ENCODE data around the gene THOC6.
"Not testable (repeated sequence)": the region's sequence is repeated elsewhere in the genome, so short reads cannot be mapped to it uniquely, and the experiment has no call there.

The THOC6 gene

DNA sequence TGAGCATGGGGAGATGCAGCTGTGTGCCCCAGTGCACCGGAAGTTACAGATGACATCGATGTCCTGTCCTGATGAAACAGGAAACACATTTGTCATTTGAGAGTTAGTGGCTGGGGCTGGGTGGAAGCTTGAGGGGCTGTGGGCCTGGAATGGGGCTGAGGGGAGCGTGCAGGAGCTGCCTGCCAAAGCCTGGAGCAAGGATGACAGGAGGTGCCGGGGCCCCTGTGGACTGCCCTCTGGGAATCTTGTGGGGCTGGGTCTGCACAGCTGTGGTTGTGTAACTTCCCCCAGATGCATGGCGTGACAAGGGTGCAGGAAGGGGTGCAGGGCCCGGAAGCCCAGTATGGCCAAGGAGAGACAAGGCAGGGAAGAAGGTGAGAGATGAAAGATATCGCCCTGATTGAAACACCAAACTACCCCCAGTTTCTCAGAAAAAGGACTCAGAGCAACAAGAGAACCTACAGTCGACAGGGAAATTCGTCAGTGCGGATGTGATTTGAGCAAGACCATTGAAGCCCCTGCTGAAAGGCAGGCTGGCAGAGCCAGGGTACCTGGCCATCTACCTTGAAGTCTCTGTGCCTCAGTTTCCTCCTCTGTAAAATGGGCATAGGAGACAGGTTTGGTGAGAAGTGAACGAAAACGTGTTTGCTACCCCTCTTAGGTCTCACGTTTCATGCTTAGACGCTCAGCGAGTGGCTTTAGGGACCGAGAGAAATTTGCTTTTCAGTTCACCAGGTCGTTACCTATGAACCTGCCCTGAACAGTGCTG lies 31.3 kb downstream of the THOC6 start:
- no peak for DNase-seq (ENCODE audit: low read depth)

DNA sequence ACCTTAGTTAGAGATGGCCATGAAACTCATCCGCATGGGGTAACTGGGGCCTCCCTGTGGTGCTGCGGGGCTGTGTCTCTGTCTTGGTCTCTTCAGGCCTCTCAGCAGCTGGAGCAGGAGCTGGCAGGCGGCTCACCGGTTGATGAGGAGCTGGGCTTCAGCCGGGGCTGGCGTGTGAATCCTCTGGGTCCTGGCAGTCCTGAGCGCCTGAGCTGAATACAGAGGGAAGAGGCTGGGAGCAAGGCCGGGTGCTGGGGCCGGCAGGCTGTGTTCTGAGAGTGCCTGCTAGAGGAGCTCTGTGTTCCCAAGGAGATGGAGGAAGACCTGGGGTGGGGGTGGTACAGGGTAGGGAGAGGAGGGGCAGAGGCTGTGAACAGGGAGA lies 31.9 kb downstream of the THOC6 start:
- DNase-seq (ENCODE audit: low read depth) = not testable (repeated sequence)

DNA sequence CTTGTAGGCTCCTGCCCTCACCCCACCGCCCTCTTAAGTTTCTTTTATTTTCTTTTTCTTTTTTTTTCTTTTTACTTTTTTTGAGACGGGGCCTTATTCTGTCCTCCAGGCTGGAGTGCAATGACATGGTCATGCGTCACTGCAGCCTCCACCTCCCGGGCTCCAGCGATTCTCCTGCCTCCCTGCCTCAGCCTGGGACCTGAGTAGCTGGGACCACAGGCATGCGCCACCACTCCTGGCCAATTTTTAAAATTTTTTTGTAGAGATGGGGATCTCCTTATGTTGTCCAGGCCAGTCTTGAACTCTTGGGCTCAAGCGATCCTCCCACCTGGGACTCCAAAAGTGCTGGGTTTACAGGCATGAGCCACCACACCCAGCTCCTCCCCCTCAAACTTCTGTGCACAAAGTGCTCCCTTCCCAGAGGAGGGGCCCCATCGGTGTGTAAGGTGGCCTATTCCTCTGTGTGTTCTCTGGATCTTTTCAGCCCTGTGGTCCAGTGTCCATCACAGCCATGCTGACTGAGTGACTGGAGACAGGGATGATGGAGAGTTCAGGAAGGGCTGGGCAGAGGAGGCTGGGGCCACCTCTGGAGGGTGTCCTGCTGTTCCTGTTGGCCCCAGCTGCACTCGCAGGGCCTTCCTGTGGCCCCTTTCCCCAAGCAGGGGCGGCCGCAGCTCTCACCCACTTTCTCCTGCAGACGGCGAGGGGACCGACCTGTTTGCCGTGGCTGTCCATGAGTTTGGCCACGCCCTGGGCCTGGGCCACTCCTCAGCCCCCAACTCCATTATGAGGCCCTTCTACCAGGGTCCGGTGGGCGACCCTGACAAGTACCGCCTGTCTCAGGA lies 32.7 kb downstream of the THOC6 start:
- DNase-seq (ENCODE audit: low read depth) = no peak

- no peak for DNase-seq (ENCODE audit: low read depth)
Observed at GRCh38 chr16:3057181-3058138, 33.6 kb downstream of the THOC6 start.

GRCh38 chr16:3058139-3059030 lies 34.5 kb downstream of the THOC6 start:
- peak; percentile 49 for DNase-seq (ENCODE audit: low read depth)

DNA sequence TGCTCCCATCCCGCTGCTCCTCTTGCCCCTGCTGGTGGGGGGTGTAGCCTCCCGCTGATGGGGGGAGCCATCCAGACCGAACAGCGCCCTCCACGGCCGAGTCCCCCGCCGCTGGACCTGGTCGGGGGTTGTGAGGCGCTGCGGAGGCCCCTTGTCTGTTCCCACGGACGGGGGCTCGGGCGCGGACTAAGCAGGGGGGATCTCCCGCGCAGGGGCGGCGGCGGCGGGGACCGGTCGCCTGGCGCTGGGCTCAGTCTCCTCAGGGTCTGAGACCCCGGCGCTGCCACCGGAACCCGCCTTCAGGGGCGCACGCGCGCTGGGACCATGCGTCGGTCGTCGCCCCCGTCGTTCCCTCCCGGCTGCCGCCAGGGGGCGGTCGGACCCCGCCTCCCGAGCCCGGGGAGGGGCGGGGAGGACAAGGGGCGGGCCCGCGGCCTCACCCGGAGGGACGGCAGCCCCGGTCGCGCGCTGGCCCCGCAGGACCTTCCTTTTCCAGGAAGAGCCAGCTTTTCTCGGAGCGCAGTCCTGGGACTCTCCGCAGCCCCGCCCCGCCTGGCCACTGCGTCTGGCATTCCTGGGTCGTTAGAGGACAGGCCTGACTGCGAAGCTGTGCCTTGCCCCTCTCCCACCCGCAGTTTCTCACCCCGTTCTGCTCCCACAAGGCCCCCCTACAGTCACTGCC lies 35.3 kb downstream of the THOC6 start:
- peak; percentile 83 for DNase-seq (ENCODE audit: low read depth)

- DNase-seq (ENCODE audit: low read depth) = no peak
Observed at GRCh38 chr16:3059723-3060242, 35.9 kb downstream of the THOC6 start.

DNA sequence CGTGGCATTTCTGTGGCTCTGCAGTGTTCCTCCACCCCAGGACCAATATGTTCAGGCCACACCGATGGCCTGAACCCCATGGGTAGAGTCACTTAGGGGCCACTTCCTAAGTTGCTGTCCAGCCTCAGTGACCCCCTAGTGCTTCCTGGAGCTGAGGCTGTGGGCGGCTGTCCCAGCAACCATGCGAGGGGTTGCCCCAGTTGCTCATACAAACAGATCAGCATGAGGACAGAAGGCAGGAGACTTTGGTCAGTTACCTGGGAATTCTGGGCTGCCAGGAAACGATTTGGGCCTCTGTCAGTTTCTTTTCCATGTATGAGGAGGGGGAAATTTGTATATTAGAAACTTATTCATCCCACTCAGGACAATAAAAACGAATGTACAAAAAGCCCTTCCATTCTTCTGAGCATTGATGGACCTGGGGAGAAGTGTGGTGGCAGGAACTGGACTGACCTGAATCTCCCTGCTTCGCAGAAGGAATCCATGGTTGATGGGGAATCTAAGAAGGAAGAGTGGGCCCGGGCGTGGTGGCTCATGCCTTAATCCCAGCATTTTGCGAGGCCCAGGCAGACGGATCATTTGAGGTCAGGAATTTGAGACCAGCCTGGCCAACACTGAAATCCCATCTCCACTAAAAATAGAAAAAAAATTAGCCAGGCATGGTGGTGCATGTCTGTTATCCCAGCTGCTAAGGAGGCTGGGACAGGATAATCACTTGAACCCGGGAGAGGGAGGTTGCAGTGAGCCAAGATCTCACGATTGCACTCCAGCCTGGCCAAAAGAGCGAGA lies 36.7 kb downstream of the THOC6 start:
- DNase-seq (ENCODE audit: low read depth) = no peak

- DNase-seq (ENCODE audit: low read depth) = no peak
Observed at GRCh38 chr16:3062553-3062952, 38.7 kb downstream of the THOC6 start.

DNA sequence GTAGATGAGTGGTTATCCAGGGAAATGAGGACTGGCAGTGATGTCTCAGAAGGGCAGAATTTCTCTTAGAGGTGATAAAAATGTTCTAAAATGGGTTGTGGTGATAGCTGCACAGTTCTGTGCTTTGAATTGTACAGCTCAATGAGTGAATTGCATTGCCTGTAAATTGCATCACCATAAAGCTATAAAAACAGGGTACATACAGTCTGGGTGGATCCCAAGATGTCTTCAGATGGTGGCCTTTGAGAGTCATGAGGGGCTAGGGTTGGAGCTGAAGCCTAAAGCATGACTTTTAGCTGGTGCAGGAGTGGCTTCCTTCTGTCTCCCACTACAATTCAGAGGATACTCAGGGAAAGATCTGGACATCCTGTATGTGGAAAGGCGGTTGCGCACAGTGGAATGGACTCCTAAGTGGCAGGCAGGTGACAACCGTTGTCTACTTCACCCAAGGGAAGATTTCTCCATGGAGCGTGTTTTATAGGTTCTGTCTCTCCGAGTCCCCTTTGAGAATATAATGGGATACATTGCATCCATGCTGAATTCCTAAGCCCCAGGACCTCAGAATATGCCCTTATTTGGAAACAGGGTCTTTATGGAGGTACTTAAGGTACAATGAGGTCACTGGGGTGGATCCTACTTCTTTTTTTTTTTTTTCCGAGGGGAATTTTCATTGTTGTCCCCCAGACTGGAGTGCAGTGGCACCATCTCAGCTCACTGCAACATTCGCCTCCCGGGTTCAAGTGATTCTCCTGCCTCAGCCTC lies 40.0 kb downstream of the THOC6 start:
- DNase-seq (ENCODE audit: low read depth) = no peak

- peak; percentile 60 for DNase-seq (ENCODE audit: low read depth)
Observed at GRCh38 chr16:3065069-3065741, 41.4 kb downstream of the THOC6 start, which contains the start of gene IL32. Gene IL32 (plus strand): TSS chr16:3065640. CDS start chr16:3065812, 172 bp downstream.

GRCh38 chr16:3065742-3066439 lies 42.1 kb downstream of the THOC6 start:
- no peak for DNase-seq (ENCODE audit: low read depth)

GRCh38 chr16:3066440-3066748 lies 42.6 kb downstream of the THOC6 start:
- no peak for DNase-seq (ENCODE audit: low read depth)

DNA sequence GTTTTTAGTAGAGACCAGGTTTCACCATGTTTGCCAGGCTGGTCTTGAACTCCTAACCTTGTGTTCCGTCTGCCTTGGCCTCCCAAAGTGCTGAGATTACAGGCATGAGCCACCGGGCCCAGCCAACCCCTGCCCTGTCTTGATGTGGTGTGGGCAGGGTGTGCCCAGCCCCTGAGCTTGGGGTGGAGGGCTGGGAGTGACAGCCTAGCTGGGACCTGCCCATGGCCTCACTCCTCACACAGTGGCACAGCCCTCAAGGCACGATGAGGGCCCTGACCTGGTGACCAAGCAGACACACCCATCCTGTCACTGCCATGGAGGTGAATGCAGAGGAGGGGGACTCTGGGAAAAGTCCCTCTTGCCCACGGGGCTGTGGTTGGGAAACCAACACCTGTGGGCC lies 44.7 kb downstream of the THOC6 start:
- no peak for DNase-seq (ENCODE audit: low read depth)

- DNase-seq (ENCODE audit: low read depth) = not testable (repeated sequence)
Observed at GRCh38 chr16:3069146-3069545, 45.3 kb downstream of the THOC6 start.

- no peak for DNase-seq (ENCODE audit: low read depth)
Observed at GRCh38 chr16:3070608-3071111, 46.8 kb downstream of the THOC6 start.

DNA sequence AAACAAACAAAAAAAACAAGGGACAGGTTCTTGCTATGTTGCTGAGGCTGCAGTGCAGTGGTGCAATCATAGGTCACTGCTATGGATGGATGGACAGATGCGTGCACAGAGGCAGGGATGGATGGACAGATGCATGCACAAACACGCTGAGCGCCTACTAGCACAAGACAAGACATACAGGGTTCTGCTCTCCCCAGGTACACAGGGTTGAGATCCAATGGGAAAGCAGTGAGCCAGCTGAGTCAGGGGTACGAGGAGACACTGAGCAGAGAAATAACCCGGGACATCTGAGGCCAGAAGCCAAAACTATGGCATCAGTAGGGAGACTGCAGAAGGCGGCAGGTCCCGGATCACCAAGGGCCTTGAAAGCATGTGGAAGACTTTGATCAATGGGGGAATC lies 47.8 kb downstream of the THOC6 start:
- no peak for DNase-seq (ENCODE audit: low read depth)

Measured in activated T-cell treated with anti-CD3 and anti-CD28 coated beads for 1 hour (primary cell).